SK-N-SH treated with all-trans-retinoic acid at 6 μM for 48 hours (cell line): Measurements from ENCODE around the gene GLRX5.

Experiments used
- CREB5 ChIP-seq: fragments of 250-450 bp; sonication (Bioruptor Pico); IDR thresholded peaks from 2 replicates; pipeline ENCODE4 v1.5.1; 2020; ENCODE audit warnings: low read depth, mild to moderate bottlenecking, moderate library complexity
- ESRRG ChIP-seq: fragments of 250-450 bp; sonication (Bioruptor Pico); IDR thresholded peaks from 2 replicates; pipeline ENCODE4 v1.6.1; 2021; ENCODE audit warnings: mild to moderate bottlenecking
- GLIS3 ChIP-seq: fragments of 250-450 bp; sonication (Bioruptor Pico); IDR thresholded peaks from 2 replicates; pipeline ENCODE4 v1.5.0; 2020; ENCODE audit warnings: mild to moderate bottlenecking, moderate library complexity
- OSR1 ChIP-seq: fragments of 250-450 bp; sonication (Bioruptor Pico); IDR thresholded peaks from 2 replicates; pipeline ENCODE4 v1.8.0; 2022; ENCODE audit warnings: moderate library complexity, mild to moderate bottlenecking, inconsistent platforms
- PATZ1 ChIP-seq: fragments of 250-450 bp; sonication (Bioruptor Pico); IDR thresholded peaks from 2 replicates; pipeline ENCODE4 v1.8.0; 2020; ENCODE audit warnings: mild to moderate bottlenecking, moderate library complexity, borderline replicate concordance
- POU6F1 ChIP-seq: fragments of 250-450 bp; sonication (Bioruptor Pico); IDR thresholded peaks from 2 replicates; pipeline ENCODE4 v1.8.0; 2021; ENCODE audit warnings: low read depth, mild to moderate bottlenecking, moderate library complexity, borderline replicate concordance
- PPARA ChIP-seq: fragments of 250-450 bp; sonication (Bioruptor Pico); IDR thresholded peaks from 2 replicates; pipeline ENCODE4 v1.5.0; 2020; ENCODE audit warnings: mild to moderate bottlenecking, borderline replicate concordance
- RARB ChIP-seq: fragments of 250-450 bp; sonication (Bioruptor Pico); IDR thresholded peaks from 2 replicates; pipeline ENCODE4 v1.8.0; 2021; ENCODE audit warnings: mild to moderate bottlenecking, moderate library complexity
- TCF4 ChIP-seq: fragments of 250-450 bp; sonication (Bioruptor Pico); IDR thresholded peaks from 2 replicates; pipeline ENCODE4 v1.8.0; 2021; ENCODE audit warnings: mild to moderate bottlenecking, moderate library complexity, borderline replicate concordance
- ZFP30 ChIP-seq: fragments of 450-650 bp; formaldehyde crosslinking; IDR thresholded peaks from 2 replicates; pipeline ENCODE4 v1.5.0; 2022; ENCODE audit warnings: mild to moderate bottlenecking, moderate library complexity
- ZNF565 ChIP-seq: fragments of 450-650 bp; formaldehyde crosslinking; conservative IDR thresholded peaks from 2 replicates; pipeline ENCODE4 v1.5.0; 2020; ENCODE audit warnings: low read depth, mild to moderate bottlenecking, moderate library complexity

- no peak for TF ChIP-seq ESRRG
- TF ChIP-seq PATZ1 (CRISPR knock-in tag) = no peak
- TF ChIP-seq TCF4 (CRISPR knock-in tag) = no peak
- TF ChIP-seq PPARA (CRISPR knock-in tag) = no peak
- no peak for TF ChIP-seq OSR1 (CRISPR knock-in tag)
- no peak for TF ChIP-seq ZNF565 (CRISPR knock-in tag)
- TF ChIP-seq GLIS3 (CRISPR knock-in tag) = no peak
- TF ChIP-seq POU6F1 = no peak
- TF ChIP-seq CREB5 (CRISPR knock-in tag) = no peak
- no peak for TF ChIP-seq ZFP30 (CRISPR knock-in tag)
- TF ChIP-seq RARB (CRISPR knock-in tag) = no peak
Observed at GRCh38 chr14:95543021-95543420, 8.2 kb downstream of the GLRX5 start.
